Hepatocyte (in vitro differentiated cells): ENCODE measurements around the gene PPFIA2. TPM values are rescaled to one million over a fixed set of nuclear protein-coding genes. Genes with fewer than 3 reads are reported as not detected.

Source experiments
- DNase-seq: peaks from one replicate; pipeline ENCODE4 v3.0.0-alpha.2; 2016; ENCODE audit warnings: low spot score
- H2AFZ ChIP-seq: fragments of 200-600 bp; sonication (generic); 2 replicates; pipeline ENCODE4 v1.6.0; 2016; ENCODE audit warnings: antibody characterized with exemption, mild to moderate bottlenecking
- H3K27ac ChIP-seq: fragments of 200-600 bp; sonication (generic); 2 replicates; pipeline ENCODE4 v1.5.1; 2016; ENCODE audit warnings: mild to moderate bottlenecking
- H3K27me3 ChIP-seq: fragments of 200-600 bp; sonication (generic); 2 replicates; pipeline ENCODE4 v1.6.1; 2016
- H3K36me3 ChIP-seq: fragments of 200-600 bp; sonication (generic); replicated peaks from 2 replicates; pipeline ENCODE4 v1.5.1; 2016; ENCODE audit warnings: low read depth; ENCODE audit not compliant: insufficient read depth
- H3K4me1 ChIP-seq: fragments of 200-600 bp; sonication (generic); 2 replicates; pipeline ENCODE4 v1.5.1; 2016; ENCODE audit warnings: mild to moderate bottlenecking, moderate library complexity; ENCODE audit not compliant: insufficient read depth
- H3K4me2 ChIP-seq: fragments of 200-600 bp; sonication (generic); 2 replicates; pipeline ENCODE4 v1.6.0; 2016
- H3K4me3 ChIP-seq: fragments of 200-600 bp; sonication (generic); 2 replicates; pipeline ENCODE4 v1.5.1; 2016; ENCODE audit warnings: mild to moderate bottlenecking
- H3K79me2 ChIP-seq: fragments of 200-600 bp; sonication (generic); 2 replicates; pipeline ENCODE4 v1.6.0; 2017; ENCODE audit warnings: mild to moderate bottlenecking
- H3K9me2 ChIP-seq: fragments of 200-600 bp; sonication (generic); replicated peaks from 2 replicates; pipeline ENCODE4 v1.6.0; 2017; ENCODE audit warnings: mild to moderate bottlenecking; ENCODE audit not compliant: insufficient read depth
- H3K9me3 ChIP-seq: fragments of 200-600 bp; sonication (generic); 2 replicates; pipeline ENCODE4 v1.5.1; 2016; ENCODE audit warnings: low read depth, mild to moderate bottlenecking
- H4K20me1 ChIP-seq: fragments of 200-600 bp; sonication (generic); 2 replicates; pipeline ENCODE4 v1.6.0; 2016; ENCODE audit warnings: mild to moderate bottlenecking; ENCODE audit not compliant: insufficient read depth, poor library complexity, severe bottlenecking
- CTCF ChIP-seq: fragments of 200-600 bp; sonication (generic); IDR thresholded peaks from 2 replicates; pipeline ENCODE4 v1.5.1; 2016; ENCODE audit warnings: antibody characterized with exemption, mild to moderate bottlenecking; ENCODE audit not compliant: poor library complexity
- EZH2 ChIP-seq: fragments of 200-600 bp; sonication (generic); IDR thresholded peaks from 2 replicates; pipeline ENCODE4 v1.6.1; 2016; ENCODE audit warnings: antibody characterized with exemption, mild to moderate bottlenecking, borderline replicate concordance
- EZH2phosphoT487 ChIP-seq: fragments of 200-600 bp; sonication (generic); IDR thresholded peaks from one replicate; pipeline ENCODE4 v1.6.1; 2018; ENCODE audit warnings: antibody characterized with exemption, mild to moderate bottlenecking, low read depth, moderate library complexity; ENCODE audit not compliant: unreplicated experiment, severe bottlenecking
- WGBS: methylation state at CpG from one replicate; pipeline ENCODE4 v1.1.6; 2016; ENCODE audit warnings: low lambda C conversion rate; ENCODE audit errors: missing lambda C conversion rate; 5-methylcytosine and 5-hydroxymethylcytosine counted together
- polyA plus RNA-seq: library from polyadenylated mRNA; unstranded; fragments of >200 nt; fragmentation: Nextera tagmentation; extraction: Ambion mirVana; gene quantifications from 2 replicates; pipeline ENCODE4 v1.2.1, GENCODE V29; 2016
- total RNA-seq: library from RNA; depleted of rRNA; stranded (reverse); fragments of >200 nt; gene quantifications from 2 replicates; pipeline ENCODE4 v1.2.3, GENCODE V29; 2014

PPFIA2 gene
- total and polyA plus RNA-seq, 2 experiments from 2014 or later, result 1.2 TPM; not detected in 1

- no peak for TF ChIP-seq EZH2
- TF ChIP-seq EZH2phosphoT487, result no peak
- no peak for TF ChIP-seq CTCF
- H3K27ac ChIP-seq, result no peak overlapping the region
These were observed 126.0 kb downstream of the PPFIA2 start for GRCh38 chr12:81633127-81633526.

GRCh38 chr12:81627336-81628189 is 131.6 kb downstream of the PPFIA2 start:
- no peaks in the 10 kb centered on the region for H3K9me2 ChIP-seq
- H3K9me3 ChIP-seq, result no peaks in the 10 kb centered on the region
- H3K36me3 ChIP-seq, result no peaks in the 10 kb centered on the region
- DNase-seq, result peak; percentile 65
- H4K20me1 ChIP-seq, result no peaks in the 10 kb centered on the region
- no peaks in the 10 kb centered on the region for H3K27me3 ChIP-seq
- H3K27ac ChIP-seq, result no peak overlapping the region
- no peak overlapping the region for H2AFZ ChIP-seq
- TF ChIP-seq EZH2, result no peak
- TF ChIP-seq EZH2phosphoT487, result no peak
- TF ChIP-seq CTCF, result peak; percentile 83
- no peak overlapping the region for H3K4me3 ChIP-seq
- no peaks in the 10 kb centered on the region for H3K79me2 ChIP-seq
- no peak overlapping the region for H3K4me2 ChIP-seq
- H3K4me1 ChIP-seq, result no peaks in the 10 kb centered on the region
- WGBS, result 32% methylated on average over 4 of the region's 4 CpGs

More at GRCh38 chr12:81633127-81633526, 126.0 kb downstream of the PPFIA2 start:
- no peak overlapping the region for H3K4me2 ChIP-seq
- no peaks in the 10 kb centered on the region for H3K9me2 ChIP-seq
- no peaks in the 10 kb centered on the region for H4K20me1 ChIP-seq
- H3K4me1 ChIP-seq, result no peaks in the 10 kb centered on the region
- no peaks in the 10 kb centered on the region for H3K27me3 ChIP-seq
- DNase-seq, result no peak
- H3K36me3 ChIP-seq, result no peaks in the 10 kb centered on the region
- no peaks in the 10 kb centered on the region for H3K9me3 ChIP-seq
- H2AFZ ChIP-seq, result no peak overlapping the region
- H3K4me3 ChIP-seq, result no peak overlapping the region
- H3K79me2 ChIP-seq, result no peaks in the 10 kb centered on the region

GRCh38 chr12:81626406-81626805 is 132.7 kb downstream of the PPFIA2 start:
- WGBS, result 69% methylated on average over 1 of the region's 1 CpG
- no peaks in the 10 kb centered on the region for H4K20me1 ChIP-seq
- H3K4me1 ChIP-seq, result no peaks in the 10 kb centered on the region
- H2AFZ ChIP-seq, result no peak overlapping the region
- H3K9me3 ChIP-seq, result no peaks in the 10 kb centered on the region
- H3K9me2 ChIP-seq, result no peaks in the 10 kb centered on the region
- H3K36me3 ChIP-seq, result no peaks in the 10 kb centered on the region
- TF ChIP-seq EZH2phosphoT487 (no peak), EZH2 (no peak), CTCF (no peak)
- no peak for DNase-seq
- H3K4me3 ChIP-seq, result no peak overlapping the region
- no peaks in the 10 kb centered on the region for H3K79me2 ChIP-seq
- no peak overlapping the region for H3K4me2 ChIP-seq
- H3K27ac ChIP-seq, result no peak overlapping the region
- no peaks in the 10 kb centered on the region for H3K27me3 ChIP-seq
